ENCODE data around the gene CCR4. TPM values are rescaled to one million over a fixed set of nuclear protein-coding genes. Genes with fewer than 3 reads are reported as not detected.

The CCR4 gene
- polyA plus RNA-seq, 1 donor from 2014 or later = not detected

DNA sequence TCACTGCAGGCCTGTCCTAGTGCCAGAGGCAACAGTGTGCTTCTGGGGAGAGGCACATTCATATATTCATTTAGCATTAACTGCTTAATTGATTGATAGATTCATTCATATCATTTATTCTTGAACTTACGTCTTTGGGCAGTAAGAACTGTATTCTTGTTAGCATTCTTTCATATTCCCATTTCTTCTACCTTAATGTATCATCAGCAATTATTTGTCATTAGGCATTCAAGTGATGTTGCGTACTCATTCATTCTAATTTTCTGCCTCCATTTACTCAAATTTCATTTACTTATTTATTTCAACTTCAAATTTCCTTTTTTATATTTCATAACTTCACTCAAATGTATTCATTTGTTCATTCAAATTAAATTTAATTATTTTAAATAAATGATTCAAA, 31.5 kb upstream of the CCR4 start:
- Histone ChIP-seq H3F3A (ENCODE audit: insufficient read depth, low read length, poor library complexity, severe bottlenecking) (no peaks in the 10 kb centered on the region), H3K4me3 (ENCODE audit: low read length) (no peak overlapping the region), H4K20me1 (ENCODE audit: insufficient read depth) (no peaks in the 10 kb centered on the region), H3K27ac (ENCODE audit: low read length) (no peak overlapping the region), H3K9ac (ENCODE audit: low read length) (no peak overlapping the region), H3K36me3 (ENCODE audit: insufficient read depth, low read length) (no peaks in the 10 kb centered on the region), H3K9me3 (ENCODE audit: low read length) (no peaks in the 10 kb centered on the region), H2AFZ (ENCODE audit: low read depth, low read length) (no peak overlapping the region), H3K79me2 (replicated peaks; ENCODE audit: insufficient read depth, low read length) (no peaks in the 10 kb centered on the region), H3K27me3 (ENCODE audit: insufficient read depth, low read depth, low read length) (no peaks in the 10 kb centered on the region), H3K4me2 (ENCODE audit: low read length) (no peak overlapping the region), H3K9me2 (ENCODE audit: insufficient read depth, low read length) (no peaks in the 10 kb centered on the region)
- TF ChIP-seq MXI1 (conservative IDR thresholded peaks at IDR 0.05; ENCODE audit: poor library complexity, severe bottlenecking) = no peak
- TF ChIP-seq SMC3 (conservative IDR thresholded peaks at IDR 0.05; ENCODE audit: poor library complexity) = no peak
- TF ChIP-seq RAD21 (conservative IDR thresholded peaks at IDR 0.05) = no peak
- TF ChIP-seq REST (IDR thresholded peaks at IDR 0.05; ENCODE audit: borderline replicate concordance) = no peak
- TF ChIP-seq EZH2 (IDR thresholded peaks at IDR 0.05; ENCODE audit: borderline replicate concordance, insufficient read depth, low read length, poor library complexity, severe bottlenecking) = no peak

DNA sequence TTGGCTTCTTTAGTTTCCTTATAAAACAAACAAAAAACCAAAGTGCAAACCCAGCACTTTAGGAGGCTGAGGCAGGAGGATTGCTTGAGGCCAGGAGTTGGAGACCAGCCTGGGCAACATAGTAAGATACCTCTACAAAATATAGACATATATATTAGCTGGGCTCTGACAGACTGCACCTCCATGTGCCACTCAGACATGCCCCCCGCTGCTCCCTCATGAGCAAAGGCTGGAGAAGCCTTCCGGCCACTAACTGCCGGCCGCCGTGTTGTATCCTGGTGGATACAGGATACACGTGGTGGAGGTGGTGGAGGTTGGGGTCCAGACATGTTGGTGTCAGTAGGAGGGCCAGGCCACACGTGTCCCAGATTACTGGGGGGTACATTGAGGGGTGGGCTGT, 29.4 kb upstream of the CCR4 start:
- Histone ChIP-seq H2AFZ (ENCODE audit: low read depth, low read length) (no peak overlapping the region), H3K36me3 (ENCODE audit: insufficient read depth, low read length) (no peaks in the 10 kb centered on the region), H3K9ac (ENCODE audit: low read length) (no peak overlapping the region)

More for the DNA sequence above, 29.4 kb upstream of the CCR4 start:
- no peak overlapping the region for H3K27ac ChIP-seq (ENCODE audit: low read length)
- no peaks in the 10 kb centered on the region for H3K9me2 ChIP-seq (ENCODE audit: insufficient read depth, low read length)
- no peaks in the 10 kb centered on the region for H3K27me3 ChIP-seq (ENCODE audit: insufficient read depth, low read depth, low read length)
- no peaks in the 10 kb centered on the region for H3F3A ChIP-seq (ENCODE audit: insufficient read depth, low read length, poor library complexity, severe bottlenecking)
- no peaks in the 10 kb centered on the region for H3K79me2 ChIP-seq (replicated peaks; ENCODE audit: insufficient read depth, low read length)
- H3K4me3 ChIP-seq (ENCODE audit: low read length) = no peak overlapping the region
- TF ChIP-seq MXI1 (conservative IDR thresholded peaks at IDR 0.05; ENCODE audit: poor library complexity, severe bottlenecking) (no peak), TAF1 (IDR thresholded peaks at IDR 0.05; ENCODE audit: low read depth) (no peak), SMC3 (conservative IDR thresholded peaks at IDR 0.05; ENCODE audit: poor library complexity) (no peak), REST (IDR thresholded peaks at IDR 0.05; ENCODE audit: borderline replicate concordance) (no peak), RAD21 (conservative IDR thresholded peaks at IDR 0.05) (no peak), EZH2 (IDR thresholded peaks at IDR 0.05; ENCODE audit: borderline replicate concordance, insufficient read depth, low read length, poor library complexity, severe bottlenecking) (no peak), EP300 (conservative IDR thresholded peaks at IDR 0.05; ENCODE audit: poor library complexity, severe bottlenecking) (no peak), POLR2AphosphoS5 (IDR thresholded peaks at IDR 0.05) (no peak)
- TF ChIP-seq, protein P1, sequence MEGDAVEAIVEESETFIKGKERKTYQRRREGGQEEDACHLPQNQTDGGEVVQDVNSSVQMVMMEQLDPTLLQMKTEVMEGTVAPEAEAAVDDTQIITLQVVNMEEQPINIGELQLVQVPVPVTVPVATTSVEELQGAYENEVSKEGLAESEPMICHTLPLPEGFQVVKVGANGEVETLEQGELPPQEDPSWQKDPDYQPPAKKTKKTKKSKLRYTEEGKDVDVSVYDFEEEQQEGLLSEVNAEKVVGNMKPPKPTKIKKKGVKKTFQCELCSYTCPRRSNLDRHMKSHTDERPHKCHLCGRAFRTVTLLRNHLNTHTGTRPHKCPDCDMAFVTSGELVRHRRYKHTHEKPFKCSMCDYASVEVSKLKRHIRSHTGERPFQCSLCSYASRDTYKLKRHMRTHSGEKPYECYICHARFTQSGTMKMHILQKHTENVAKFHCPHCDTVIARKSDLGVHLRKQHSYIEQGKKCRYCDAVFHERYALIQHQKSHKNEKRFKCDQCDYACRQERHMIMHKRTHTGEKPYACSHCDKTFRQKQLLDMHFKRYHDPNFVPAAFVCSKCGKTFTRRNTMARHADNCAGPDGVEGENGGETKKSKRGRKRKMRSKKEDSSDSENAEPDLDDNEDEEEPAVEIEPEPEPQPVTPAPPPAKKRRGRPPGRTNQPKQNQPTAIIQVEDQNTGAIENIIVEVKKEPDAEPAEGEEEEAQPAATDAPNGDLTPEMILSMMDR (IDR thresholded peaks at IDR 0.05; ENCODE audit: poor library complexity, severe bottlenecking) = no peak
- no peak overlapping the region for H3K4me2 ChIP-seq (ENCODE audit: low read length)
- H4K20me1 ChIP-seq (ENCODE audit: insufficient read depth) = no peaks in the 10 kb centered on the region
- H3K9me3 ChIP-seq (ENCODE audit: low read length) = no peaks in the 10 kb centered on the region
